Superior temporal gyrus (tissue), 1 donor: ENCODE data around the gene ABCC3.
A peak's percentile ranks its signal among the peaks of the same experiment; 100 is the strongest.
"Not testable (repeated sequence)": the region's sequence is repeated elsewhere in the genome, so short reads cannot be mapped to it uniquely, and the experiment has no call there.

Source experiments
- DNase-seq: peaks from one replicate; pipeline ENCODE4 v3.0.0-alpha.2; 2016; ENCODE audit errors: extremely low spot score

Gene ABCC3

DNA sequence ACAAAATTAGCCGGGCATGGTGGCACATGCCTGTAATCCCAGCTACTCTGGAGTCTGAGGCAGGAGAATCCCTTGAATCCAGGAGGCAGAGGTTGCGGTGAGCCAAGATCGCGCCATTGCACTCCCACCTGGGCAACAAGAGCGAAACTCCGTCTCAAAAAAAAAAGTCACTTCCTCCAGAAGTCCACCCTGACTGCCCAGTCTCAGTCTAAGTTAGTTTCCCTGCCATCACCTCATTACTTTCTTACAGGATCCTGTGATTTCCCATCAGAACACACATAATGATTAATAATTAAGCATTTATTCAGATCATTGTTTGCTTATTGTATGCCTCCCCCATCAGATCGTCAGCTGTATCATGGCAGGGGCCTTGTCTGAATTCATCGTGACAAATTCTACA lies 31.6 kb downstream of the ABCC3 start:
- no peak for DNase-seq

DNA sequence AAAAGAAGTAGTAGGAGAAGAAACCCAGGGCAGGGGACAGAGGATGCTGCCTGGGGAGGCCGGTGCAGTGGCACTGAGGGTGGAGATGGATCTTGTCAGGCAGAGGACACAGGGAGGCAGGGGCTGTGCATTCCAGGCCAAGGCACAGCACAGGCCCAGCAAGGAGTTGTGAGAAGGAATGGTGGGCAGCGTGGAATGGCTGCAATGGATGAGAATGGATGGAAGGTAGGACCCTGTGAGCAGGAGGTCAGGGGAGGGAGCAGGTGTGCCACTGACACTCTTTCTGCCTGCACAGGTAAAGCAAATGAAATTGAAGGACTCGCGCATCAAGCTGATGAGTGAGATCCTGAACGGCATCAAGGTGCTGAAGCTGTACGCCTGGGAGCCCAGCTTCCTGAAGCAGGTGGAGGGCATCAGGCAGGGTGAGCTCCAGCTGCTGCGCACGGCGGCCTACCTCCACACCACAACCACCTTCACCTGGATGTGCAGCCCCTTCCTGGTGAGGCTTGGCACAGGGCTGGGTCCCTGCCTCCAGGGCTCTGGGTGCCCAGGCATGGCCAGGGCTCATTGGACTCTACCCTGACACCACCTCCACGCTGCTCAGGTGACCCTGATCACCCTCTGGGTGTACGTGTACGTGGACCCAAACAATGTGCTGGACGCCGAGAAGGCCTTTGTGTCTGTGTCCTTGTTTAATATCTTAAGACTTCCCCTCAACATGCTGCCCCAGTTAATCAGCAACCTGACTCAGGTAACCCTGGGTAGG lies 32.8 kb downstream of the ABCC3 start:
- DNase-seq: no peak

DNA sequence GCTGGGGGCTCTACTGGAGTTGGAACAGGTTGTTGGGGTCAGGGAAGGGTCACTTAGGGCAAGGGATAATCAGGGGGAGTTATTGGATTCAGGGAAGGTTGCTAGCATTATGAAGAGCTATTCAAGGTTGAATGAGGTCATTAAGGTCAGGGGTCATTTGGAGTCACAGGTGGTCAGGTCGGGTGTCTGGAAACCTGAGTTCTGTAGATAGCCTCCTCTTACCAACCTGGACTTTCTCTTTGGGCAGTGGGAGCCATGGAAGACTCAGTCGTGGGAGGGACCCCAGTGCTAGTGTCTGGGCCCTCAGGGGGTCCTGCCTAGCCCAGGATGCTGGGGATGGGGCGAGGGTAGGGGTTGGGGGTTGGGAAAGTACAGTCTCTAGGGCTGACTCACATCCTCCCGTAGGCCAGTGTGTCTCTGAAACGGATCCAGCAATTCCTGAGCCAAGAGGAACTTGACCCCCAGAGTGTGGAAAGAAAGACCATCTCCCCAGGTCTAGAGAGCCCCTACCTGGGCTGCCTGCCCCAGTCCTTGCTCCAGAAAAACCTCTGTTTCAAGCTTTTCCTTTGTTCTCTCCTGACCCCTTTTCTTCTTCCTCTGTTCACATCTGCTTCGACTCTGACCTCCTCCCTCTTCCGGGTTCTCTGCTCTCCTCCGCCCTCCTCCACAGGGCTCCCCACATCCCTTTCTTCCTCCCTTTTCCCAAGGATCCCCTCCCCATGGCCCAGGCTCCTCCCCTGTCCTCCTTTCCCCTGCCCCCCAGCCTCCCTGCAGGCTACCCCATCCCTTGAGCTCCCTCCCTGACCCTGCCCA lies 33.5 kb downstream of the ABCC3 start:
- DNase-seq: no peak

DNA sequence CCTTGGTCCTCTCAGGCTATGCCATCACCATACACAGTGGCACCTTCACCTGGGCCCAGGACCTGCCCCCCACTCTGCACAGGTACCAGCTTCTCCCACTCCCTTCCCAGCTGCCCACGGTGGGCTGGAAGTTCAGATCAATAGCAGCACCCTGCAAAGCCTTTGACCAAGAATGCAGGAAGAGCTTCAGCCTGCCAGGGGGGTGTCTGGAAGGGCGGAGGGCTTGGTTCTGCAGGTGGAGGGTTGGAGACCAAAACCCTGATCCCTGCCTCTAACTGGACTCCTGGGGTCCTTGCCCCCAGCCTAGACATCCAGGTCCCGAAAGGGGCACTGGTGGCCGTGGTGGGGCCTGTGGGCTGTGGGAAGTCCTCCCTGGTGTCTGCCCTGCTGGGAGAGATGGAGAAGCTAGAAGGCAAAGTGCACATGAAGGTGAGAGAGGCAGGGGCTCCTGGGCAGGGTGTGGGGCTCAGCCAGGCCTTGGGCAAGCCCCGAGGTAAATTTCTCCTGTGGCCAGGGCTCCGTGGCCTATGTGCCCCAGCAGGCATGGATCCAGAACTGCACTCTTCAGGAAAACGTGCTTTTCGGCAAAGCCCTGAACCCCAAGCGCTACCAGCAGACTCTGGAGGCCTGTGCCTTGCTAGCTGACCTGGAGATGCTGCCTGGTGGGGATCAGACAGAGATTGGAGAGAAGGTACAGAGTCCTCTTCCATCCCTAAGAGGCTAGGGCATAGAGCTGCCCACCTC lies 34.3 kb downstream of the ABCC3 start:
- DNase-seq: no peak

DNA sequence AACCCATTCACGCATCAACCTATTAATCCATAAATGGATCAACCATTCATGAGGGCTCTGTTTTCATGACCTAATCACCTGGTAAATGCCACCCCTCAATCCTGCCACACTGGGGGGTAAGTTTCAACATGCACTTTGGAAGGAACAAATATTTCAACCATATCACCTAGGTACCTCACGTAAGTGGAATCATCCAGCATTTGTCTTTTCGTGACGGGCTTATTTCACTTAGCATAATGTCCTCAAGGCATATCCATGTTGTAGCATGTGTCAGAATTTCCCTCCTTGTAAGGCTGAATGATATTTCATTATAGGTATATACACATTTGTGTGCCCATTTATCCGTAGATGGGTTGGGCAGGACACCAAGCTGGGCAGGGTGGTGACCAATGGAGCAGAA lies 37.4 kb downstream of the ABCC3 start:
- DNase-seq: no peak

DNA sequence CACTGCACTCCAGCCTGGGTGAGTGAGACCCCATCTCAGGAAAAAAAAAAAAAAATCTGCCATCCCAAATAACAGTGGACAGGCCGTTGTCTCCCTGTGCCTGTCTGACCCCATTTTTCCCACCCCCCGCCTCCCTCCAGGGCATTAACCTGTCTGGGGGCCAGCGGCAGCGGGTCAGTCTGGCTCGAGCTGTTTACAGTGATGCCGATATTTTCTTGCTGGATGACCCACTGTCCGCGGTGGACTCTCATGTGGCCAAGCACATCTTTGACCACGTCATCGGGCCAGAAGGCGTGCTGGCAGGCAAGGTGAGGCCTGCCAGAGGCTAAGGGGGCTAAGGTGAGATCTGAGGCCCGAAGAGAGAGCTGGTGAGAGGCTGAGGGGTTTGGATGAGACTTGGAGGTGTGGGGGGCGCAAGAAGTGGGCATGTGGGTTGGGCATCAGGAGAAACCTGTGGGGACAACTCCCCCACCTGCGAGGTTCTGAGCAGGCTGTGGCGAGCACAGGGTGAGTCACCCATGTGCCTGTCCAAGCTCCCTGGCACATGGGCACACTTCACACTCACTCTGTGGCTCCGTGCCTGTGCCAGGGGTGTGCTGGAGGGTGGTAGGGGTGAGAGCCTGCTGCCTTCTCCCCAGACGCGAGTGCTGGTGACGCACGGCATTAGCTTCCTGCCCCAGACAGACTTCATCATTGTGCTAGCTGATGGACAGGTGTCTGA lies 38.3 kb downstream of the ABCC3 start:
- DNase-seq: no peak

DNA sequence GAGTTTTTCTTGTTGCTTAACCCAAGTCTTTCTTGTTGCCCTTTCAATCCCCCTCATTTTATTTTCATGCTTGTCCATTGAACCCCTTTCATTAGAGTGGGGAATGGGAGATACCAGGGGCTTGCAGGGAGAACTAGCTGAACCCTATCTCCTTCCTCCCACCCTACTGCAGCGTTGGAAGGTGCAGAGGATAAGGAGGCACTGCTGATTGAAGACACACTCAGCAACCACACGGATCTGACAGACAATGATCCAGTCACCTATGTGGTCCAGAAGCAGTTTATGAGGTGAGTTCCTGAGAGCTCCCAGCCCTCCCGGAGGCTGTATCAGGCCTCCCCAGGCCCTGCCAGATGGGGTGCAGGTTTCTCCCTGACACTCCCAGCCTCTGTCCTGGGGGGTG lies 40.5 kb downstream of the ABCC3 start:
- DNase-seq: no peak

DNA sequence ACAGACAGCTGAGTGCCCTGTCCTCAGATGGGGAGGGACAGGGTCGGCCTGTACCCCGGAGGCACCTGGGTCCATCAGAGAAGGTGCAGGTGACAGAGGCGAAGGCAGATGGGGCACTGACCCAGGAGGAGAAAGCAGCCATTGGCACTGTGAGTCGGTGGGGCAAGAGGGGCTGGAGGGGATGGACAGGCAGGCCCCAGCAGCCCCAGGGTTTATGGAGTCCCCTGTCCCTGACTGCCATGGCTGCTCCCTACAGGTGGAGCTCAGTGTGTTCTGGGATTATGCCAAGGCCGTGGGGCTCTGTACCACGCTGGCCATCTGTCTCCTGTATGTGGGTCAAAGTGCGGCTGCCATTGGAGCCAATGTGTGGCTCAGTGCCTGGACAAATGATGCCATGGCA lies 40.9 kb downstream of the ABCC3 start:
- DNase-seq: no peak

DNA sequence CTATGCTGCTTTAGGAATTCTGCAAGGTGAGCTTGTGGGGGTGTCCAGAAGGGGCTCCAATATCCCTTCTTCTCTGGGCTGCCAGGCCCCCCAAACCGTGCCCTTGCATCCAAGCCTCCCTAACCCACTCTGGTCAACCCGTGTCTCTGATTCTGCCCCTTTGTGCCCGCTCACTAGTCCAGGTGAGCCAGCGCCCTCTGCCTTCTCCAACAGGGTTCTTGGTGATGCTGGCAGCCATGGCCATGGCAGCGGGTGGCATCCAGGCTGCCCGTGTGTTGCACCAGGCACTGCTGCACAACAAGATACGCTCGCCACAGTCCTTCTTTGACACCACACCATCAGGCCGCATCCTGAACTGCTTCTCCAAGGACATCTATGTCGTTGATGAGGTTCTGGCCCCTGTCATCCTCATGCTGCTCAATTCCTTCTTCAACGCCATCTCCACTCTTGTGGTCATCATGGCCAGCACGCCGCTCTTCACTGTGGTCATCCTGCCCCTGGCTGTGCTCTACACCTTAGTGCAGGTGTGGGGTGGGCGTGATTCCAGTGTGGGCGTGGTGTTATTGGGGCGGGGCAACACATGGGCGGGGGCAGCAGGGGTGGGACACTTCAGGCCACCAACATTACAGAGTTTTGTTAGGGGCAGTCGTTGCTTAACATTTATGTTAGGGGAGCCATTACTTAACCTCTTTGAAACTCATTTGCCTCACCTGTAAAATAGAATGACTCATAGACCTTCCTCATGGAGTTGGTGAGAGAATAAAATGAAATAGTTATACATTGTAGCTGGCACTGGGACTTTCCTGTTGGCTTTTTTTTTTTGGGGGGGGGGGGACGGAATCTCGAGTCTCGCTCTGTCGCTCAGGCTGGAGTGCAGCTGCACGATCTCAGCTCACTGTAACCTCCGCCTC lies 41.6 kb downstream of the ABCC3 start:
- no peak for DNase-seq

DNA sequence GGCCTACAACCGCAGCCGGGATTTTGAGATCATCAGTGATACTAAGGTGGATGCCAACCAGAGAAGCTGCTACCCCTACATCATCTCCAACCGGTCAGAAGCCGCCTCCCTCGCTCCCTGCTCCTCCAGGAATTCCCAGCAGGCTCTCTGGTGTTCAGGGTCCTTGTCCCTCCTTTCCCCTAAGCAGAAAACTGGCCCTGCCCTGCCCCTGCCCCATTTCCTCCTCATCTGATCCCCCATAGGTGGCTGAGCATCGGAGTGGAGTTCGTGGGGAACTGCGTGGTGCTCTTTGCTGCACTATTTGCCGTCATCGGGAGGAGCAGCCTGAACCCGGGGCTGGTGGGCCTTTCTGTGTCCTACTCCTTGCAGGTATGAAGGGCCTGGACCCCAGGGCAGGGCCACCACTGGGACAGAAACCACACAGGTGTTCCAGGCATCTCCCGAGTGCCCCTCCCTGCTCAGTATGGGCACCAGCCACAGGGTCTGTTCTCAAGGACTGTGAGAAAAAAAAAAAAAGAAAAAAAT lies 43.2 kb downstream of the ABCC3 start:
- no peak for DNase-seq

DNA sequence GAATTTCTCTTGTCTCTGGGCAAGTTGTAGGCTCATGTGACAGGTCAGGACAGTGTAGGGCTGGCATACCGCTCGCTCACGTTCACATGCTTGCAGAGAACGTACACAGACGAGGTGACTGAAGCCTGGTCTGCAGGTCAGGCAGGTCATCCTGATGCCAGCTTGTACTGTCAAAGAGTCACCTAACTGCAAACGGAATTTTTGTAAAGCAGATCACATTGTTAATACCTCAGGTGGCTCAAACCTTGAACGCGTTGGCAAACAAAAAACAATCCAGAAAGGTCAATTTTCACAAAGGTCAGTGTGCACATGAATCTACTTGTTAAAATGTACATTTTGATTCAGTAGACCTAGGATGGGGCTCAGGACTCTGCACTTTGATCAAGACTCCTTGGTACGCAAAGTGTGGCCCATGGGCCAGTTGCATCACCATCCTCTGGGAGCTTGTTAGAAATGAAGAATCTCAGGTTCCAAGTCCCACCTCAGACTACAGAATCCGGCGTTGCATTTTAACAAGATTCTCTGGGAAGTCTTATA lies 44.4 kb downstream of the ABCC3 start:
- no peak for DNase-seq

DNA sequence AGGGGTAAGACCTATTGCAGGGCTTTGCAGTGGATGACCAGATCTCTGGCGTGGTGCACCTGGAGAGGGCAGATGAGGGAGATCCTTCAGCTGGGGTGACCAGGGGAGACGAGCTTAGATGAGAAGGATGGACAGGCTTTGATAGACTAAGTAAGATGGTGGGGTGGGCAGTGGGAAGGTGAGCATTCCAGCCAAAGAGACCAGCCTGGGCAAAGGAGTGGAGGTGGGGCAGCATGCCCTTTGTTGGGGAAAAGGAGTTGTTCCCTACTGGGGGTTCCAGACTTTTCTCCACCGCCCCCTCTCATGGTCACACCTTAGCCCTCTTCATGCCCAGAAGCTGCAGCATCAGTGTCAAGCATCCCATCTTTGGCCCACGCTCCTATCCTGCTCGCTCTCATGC lies 45.4 kb downstream of the ABCC3 start:
- no peak for DNase-seq

DNA sequence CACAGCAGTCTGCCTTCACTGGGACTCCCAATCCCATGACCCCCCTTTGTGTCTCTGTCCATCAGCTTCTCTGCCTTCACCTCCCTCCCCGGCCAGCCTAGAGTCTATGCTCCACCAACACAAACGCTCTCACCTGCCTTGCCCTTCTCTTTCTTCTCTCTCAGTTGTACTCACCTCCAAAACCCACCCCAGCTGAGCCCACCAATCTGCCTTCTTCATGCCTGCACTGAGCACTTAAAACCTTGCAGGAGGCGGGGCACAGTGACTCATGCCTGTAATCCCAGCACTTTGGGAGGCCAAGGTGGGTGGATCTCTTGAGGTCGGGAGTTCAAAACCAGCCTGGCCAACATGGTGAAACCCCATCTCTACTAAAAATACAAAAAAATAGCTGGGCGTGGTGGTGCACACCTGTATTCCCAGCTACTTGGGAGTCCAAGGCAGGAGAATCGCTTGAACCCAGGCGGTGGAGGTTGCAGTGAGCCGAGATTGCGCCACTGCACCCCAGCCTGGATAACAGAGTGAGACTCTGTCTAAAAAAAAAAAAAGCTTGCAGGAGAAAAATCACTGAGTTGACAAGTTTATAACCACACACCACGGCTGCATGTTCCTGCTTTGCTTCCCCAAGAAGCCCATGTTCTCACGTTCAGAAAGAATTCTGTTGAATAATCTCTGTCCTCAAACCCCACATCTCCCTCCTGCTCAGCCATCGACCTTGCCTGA lies 46.0 kb downstream of the ABCC3 start:
- DNase-seq: not testable (repeated sequence)

DNA sequence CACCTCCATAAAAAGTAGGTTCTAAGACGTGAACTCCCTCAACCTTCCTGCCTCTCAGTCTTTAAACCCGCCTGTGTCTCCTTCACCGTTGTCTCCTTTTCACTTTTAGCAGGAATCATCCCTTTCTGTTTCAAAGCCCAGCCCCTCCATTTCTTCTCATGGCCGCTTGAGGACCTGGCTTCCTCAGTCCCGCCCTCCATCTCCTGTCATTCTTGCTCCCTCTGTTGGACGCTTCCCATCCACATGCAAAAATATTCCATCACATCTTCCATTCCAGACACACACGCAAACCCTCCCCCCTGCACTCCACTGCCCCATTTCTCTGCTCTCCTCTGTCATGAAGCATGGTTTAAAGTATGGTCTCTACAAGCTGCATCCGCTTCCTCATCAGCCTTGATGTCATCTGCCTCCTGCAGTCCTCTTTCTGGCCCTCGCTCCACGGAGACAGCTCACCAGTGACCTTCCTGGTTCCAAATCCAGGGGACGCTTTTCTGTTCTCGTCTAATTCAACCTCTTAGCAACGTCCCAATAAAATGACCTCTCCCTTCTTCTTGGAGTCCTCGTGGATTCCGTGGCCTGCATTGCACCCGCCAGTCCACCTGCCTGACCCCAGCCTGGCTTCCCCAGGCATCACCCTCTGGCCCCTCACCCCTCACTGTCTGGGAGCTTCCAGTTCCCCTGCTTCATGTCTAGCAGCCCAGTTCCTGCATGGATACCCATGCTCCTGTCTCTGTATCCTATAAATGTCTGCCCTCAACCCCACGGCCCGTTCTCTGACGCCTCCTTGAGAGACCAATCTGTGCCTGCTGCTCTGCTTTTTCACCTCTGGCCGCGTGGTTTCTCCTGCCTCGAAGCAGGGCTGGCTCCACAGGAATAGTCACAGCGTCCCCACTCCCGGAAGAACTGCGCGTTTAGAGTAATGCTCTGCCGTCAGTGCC lies 46.9 kb downstream of the ABCC3 start:
- DNase-seq: peak; percentile 66

DNA sequence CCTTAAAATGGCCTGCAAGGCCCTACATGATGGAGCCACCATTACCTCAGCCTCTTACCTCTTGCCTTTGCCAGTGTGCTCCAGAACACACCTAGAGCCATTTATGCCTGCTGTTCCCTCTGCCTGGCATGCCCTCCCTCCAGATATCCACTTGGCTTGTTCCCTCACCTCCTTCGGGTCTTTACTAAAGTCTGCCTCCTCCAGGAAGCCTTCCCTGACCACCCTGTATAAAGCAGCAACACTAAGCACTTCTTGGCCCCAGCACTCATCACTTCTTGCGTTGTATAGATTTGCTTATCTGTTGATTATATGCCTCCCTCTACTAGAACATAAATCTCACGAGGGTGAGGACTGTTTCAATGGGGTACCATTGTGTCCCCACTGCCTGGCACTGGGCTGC lies 47.8 kb downstream of the ABCC3 start:
- DNase-seq: no peak

DNA sequence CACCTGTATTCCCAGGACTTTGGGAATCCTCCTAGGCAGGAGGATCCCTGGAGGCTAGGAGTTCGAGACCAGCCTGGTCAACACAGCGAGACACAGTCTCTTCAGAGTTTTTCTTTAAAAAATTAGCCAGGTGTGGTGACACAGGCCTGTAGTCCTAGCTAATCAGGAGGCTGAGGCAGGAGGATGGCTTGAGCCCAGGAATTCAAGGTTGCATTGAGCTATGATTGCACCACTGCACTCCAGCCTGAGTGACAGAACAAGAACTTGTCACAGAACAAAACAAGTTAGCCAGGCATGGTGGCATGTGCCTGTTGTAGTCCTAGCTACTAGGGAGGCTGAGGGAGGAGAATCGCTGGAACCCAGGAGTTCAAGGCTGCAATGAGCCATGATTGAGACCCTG lies 48.3 kb downstream of the ABCC3 start:
- no peak for DNase-seq

DNA sequence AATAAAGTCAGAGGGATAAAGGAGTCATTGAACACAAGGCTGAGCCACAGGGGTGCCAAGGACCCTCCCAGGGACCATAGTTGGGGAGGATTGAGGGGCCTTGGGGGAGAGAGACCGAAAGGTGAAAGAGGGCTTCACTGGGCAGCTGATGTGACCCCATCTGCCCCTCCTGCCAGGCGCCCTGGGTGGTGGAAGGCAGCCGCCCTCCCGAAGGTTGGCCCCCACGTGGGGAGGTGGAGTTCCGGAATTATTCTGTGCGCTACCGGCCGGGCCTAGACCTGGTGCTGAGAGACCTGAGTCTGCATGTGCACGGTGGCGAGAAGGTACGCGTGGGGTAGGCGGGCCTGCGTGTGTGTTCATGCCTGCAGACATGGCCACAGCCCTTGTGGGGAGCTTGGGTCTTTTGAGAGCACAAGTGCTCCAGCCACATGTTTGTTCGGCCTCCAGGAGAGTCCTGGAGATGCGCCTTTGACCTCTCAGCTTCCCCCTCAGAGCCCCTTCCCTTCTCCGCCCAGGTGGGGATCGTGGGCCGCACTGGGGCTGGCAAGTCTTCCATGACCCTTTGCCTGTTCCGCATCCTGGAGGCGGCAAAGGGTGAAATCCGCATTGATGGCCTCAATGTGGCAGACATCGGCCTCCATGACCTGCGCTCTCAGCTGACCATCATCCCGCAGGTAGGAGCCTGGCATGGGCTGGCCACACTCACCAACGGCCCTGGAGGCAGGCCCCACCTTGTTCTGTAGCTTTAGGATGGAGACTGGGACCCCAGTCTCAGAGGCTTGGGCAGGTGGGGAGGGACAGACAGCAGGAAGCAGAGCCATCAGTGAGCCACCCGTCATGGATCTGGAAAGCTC lies 49.0 kb downstream of the ABCC3 start:
- no peak for DNase-seq

DNA sequence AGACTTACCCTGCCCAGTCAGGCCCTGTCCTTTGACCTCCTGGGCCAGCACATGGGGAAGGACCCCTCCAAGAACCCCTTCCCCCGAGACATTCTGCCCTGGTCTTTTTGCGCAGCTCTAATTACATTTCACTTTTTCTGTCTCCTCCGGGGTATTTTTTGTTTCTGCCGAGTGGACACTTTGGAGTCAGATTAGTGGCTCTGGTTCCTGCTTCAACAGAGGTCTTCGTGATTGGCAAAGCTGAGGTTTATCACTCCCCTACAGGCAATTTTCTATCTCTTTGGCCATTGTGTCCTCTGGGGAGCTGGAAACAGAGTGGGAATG lies 49.6 kb downstream of the ABCC3 start:
- no peak for DNase-seq
